ENCODE data around the gene HTR7.

Gene HTR7

GRCh38 chr10:90741926-90742565 lies 115.8 kb downstream of the HTR7 start:
- DNase-seq (ENCODE audit: low read depth in 2 of 3, low spot score in 2 of 3): no peak

- DNase-seq (ENCODE audit: low read depth in 2 of 3, low spot score in 2 of 3): no peak
These were observed 117.6 kb downstream of the HTR7 start for GRCh38 chr10:90740265-90740664.

- no peak for DNase-seq (ENCODE audit: low read depth in 2 of 3, low spot score in 2 of 3)
These were observed 119.0 kb downstream of the HTR7 start for GRCh38 chr10:90738885-90739284.

DNA sequence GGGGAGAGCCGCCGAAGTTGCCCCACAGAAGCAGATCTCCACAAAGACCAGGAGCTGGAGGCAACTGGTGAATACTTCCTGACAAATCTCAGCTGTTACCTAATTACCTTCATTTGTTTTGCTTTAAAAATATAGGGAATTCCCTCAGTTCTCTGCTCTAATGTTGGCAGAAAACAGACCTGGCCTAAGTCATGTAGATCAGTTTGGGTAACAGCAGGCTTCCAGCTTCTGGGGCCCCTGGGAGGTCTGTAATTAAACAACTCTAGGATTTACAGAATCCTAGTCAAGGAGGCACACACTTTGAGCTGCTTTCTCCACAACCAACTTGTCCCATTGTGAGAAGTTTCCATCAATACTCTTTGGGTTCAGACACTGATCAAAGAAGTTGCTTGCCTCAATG lies 123.4 kb downstream of the HTR7 start:
- no peak for DNase-seq (ENCODE audit: low read depth in 2 of 3, low spot score in 2 of 3)

DNA sequence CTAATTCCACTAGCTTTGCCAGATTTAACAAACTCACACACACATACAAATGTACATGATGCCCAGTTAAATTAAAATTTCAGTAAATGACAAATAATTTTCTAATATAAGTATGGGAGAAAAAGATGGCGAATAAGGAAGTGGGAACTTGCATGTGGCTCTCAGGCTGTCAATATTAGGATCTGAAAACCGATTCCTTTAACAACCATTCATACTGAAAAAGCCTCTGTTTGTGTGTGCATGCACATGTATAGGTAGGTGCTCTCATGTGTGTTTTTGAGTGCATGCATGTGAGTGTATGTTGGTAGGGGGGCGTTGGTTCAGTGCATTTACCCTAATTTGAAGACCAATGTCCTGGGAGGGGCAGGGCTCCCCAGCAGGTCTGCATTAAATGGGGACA lies 125.3 kb downstream of the HTR7 start:
- DNase-seq (ENCODE audit: low read depth in 2 of 3, low spot score in 2 of 3): no peak

- no peak for DNase-seq (ENCODE audit: low read depth in 2 of 3, low spot score in 2 of 3)
These were observed 134.3 kb downstream of the HTR7 start for GRCh38 chr10:90723416-90724068.

- no peak for DNase-seq (ENCODE audit: low read depth in 2 of 3, low spot score in 2 of 3)
These were observed 135.0 kb downstream of the HTR7 start for GRCh38 chr10:90722832-90723231.

DNA sequence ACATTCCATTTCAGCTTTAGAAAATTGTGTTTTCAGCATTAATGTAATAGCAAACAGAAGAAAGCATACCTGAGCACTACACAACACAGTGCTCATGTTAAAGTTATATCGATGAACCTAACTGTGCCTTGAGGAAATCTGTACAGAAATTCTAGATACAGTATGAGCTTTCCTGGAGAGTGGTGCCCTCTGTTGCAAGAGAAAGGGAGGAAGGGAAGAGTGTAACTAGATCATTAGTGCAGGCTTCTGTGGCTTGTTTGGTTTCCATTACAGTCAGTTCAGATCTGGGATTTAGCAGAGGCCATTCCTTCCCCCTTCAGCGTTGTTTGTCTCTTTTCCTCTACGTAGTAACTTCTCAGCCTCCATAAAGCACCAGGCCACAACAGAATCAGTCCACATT lies 139.7 kb downstream of the HTR7 start:
- no peak for DNase-seq (ENCODE audit: low read depth in 2 of 3, low spot score in 2 of 3)

GRCh38 chr10:90712529-90712928 lies 145.3 kb downstream of the HTR7 start:
- DNase-seq (ENCODE audit: low read depth in 2 of 3, low spot score in 2 of 3): no peak

GRCh38 chr10:90709727-90710126 lies 148.1 kb downstream of the HTR7 start:
- DNase-seq (ENCODE audit: low read depth in 2 of 3, low spot score in 2 of 3): no peak

- no peak for DNase-seq (ENCODE audit: low read depth in 2 of 3, low spot score in 2 of 3)
These were observed 150.2 kb downstream of the HTR7 start for GRCh38 chr10:90707657-90708056.

- DNase-seq (ENCODE audit: low read depth in 2 of 3, low spot score in 2 of 3): no peak
These were observed 156.4 kb downstream of the HTR7 start for GRCh38 chr10:90701428-90701827.

GRCh38 chr10:90695915-90696676 lies 161.7 kb downstream of the HTR7 start:
- no peak for DNase-seq (ENCODE audit: low read depth in 2 of 3, low spot score in 2 of 3)
